B cell (primary cell): ENCODE measurements around the gene ZIC5. TPM values are rescaled to one million over a fixed set of nuclear protein-coding genes. Genes with fewer than 3 reads are reported as not detected.

Experiments
- ATAC-seq: fragments of 200-7000 bp; cut with Tn5 transposase; one replicate; pipeline ENCODE4 v1.10.0; 2021; ENCODE audit warnings: low read depth, mild to moderate bottlenecking, moderate number of reproducible peaks, moderate library complexity
- CTCF ChIA-PET: fragments of 350-600 bp; sonication (Branson Sonifier 250); formaldehyde crosslinking; loops from one replicate; lab custom pipeline; 2021; ENCODE audit warnings: antibody characterized with exemption, inconsistent platforms; lab: Charles Lee
- POLR2A ChIA-PET: fragments of 350-600 bp; sonication (Branson Sonifier 250); formaldehyde crosslinking; loops from one replicate; lab custom pipeline; 2021; ENCODE audit warnings: antibody characterized with exemption; lab: Charles Lee
- DNase-seq: peaks from one replicate; pipeline ENCODE4 v3.0.0; 2013
- H2AFZ ChIP-seq: 2 replicates; pipeline ENCODE4 v1.6.1; 2012; ENCODE audit warnings: mild to moderate bottlenecking, low read depth, low read length; ENCODE audit not compliant: insufficient read depth, poor library complexity, severe bottlenecking
- H3K27ac ChIP-seq, 2 donors: 1 replicate in 1 of 2; 2 replicates in 1 of 2; pipeline ENCODE4 v1.5.1; 2012 to 2013; ENCODE audit warnings: low read length in 2 of 2, mild to moderate bottlenecking in 2 of 2, moderate library complexity in 1 of 2
- H3K27me3 ChIP-seq, 4 experiments: fragments of 200-600 bp in 1 of 4; sonication (generic) in 1 of 4; replicated peaks in 1 of 4; 1 replicate in 2 of 4; 2 replicates in 2 of 4; pipeline versions ENCODE4 v1.6.1 to v1.7.0; 2013 to 2016; ENCODE audit warnings: low read length in 3 of 4, mild to moderate bottlenecking in 2 of 4, mixed read lengths in 1 of 4, moderate library complexity in 1 of 4; ENCODE audit not compliant: insufficient read depth in 4 of 4, control insufficient read depth in 3 of 4; ENCODE audit errors: control extremely low read depth in 1 of 4
- H3K36me3 ChIP-seq, 2 experiments: replicated peaks in 1 of 2; 1 replicate in 1 of 2; 2 replicates in 1 of 2; pipeline versions ENCODE4 v1.6.1 to v1.7.1; 2013; ENCODE audit warnings: low read length in 1 of 2; ENCODE audit not compliant: insufficient read depth in 2 of 2, control insufficient read depth in 1 of 2; ENCODE audit errors: control extremely low read depth in 1 of 2, extremely low read depth in 1 of 2
- H3K4me1 ChIP-seq, 2 donors: fragments of 200-600 bp in 1 of 2; sonication (generic) in 1 of 2; 1 replicate in 1 of 2; 2 replicates in 1 of 2; pipeline versions ENCODE4 v1.5.1 to v1.6.1; 2013 to 2017; ENCODE audit warnings: low read length in 2 of 2; ENCODE audit not compliant: control insufficient read depth in 2 of 2, insufficient read depth in 2 of 2
- H3K4me2 ChIP-seq: replicated peaks from 2 replicates; pipeline ENCODE3; 2012; ENCODE audit warnings: mild to moderate bottlenecking, low read depth, low read length; ENCODE audit not compliant: poor library complexity, severe bottlenecking
- H3K4me3 ChIP-seq, 5 experiments: fragments of 200-600 bp in 1 of 5; sonication (generic) in 1 of 5; 1 replicate in 3 of 5; 2 replicates in 2 of 5; pipeline versions ENCODE4 v1.5.1 to v1.7.0; 2011 to 2016; ENCODE audit warnings: low read length in 4 of 5, mild to moderate bottlenecking in 4 of 5, low read depth in 2 of 5, control low read depth in 1 of 5, moderate library complexity in 1 of 5; ENCODE audit not compliant: insufficient read depth in 1 of 5; ENCODE audit errors: control extremely low read depth in 1 of 5, extremely low read depth in 1 of 5
- H3K79me2 ChIP-seq: fragments of 200-600 bp; sonication (generic); one replicate; pipeline ENCODE4 v1.6.0; 2016; ENCODE audit warnings: low read length; ENCODE audit not compliant: control insufficient read depth, insufficient read depth
- H3K9ac ChIP-seq: fragments of 200-600 bp; sonication (generic); 2 replicates; pipeline ENCODE4 v1.6.1; 2017; ENCODE audit warnings: mild to moderate bottlenecking, low read length, moderate library complexity
- H3K9me3 ChIP-seq, 3 donors: one replicate each; pipeline versions ENCODE4 v1.6.1 to v1.7.1; 2013; ENCODE audit warnings: low read length in 2 of 3; ENCODE audit not compliant: control insufficient read depth in 2 of 3, insufficient read depth in 1 of 3; ENCODE audit errors: control extremely low read depth in 1 of 3
- H4K20me1 ChIP-seq: 2 replicates; pipeline ENCODE4 v1.6.0; 2012; ENCODE audit warnings: mild to moderate bottlenecking, low read length; ENCODE audit not compliant: insufficient read depth, control insufficient read depth, poor library complexity, severe bottlenecking
- H3K27ac Mint-ChIP-seq: one replicate; pipeline ENCODE4 v1.8.0; 2021; ENCODE audit warnings: mixed read lengths
- H3K27me3 Mint-ChIP-seq: one replicate; pipeline ENCODE4 v1.8.0; 2021; ENCODE audit warnings: mixed read lengths
- H3K4me1 Mint-ChIP-seq: one replicate; pipeline ENCODE4 v1.8.0; 2021; ENCODE audit warnings: mixed read lengths
- H3K4me3 Mint-ChIP-seq: one replicate; pipeline ENCODE4 v1.8.0; 2021; ENCODE audit warnings: mixed read lengths
- H3K9me3 Mint-ChIP-seq: one replicate; pipeline ENCODE4 v1.8.0; 2022; ENCODE audit warnings: mixed read lengths; ENCODE audit not compliant: insufficient read depth
- EZH2 ChIP-seq: IDR thresholded peaks from 2 replicates; pipeline ENCODE4 v1.6.1; 2012; ENCODE audit warnings: borderline replicate concordance, low read depth, mild to moderate bottlenecking, moderate library complexity, low read length; ENCODE audit not compliant: insufficient read depth, poor library complexity, severe bottlenecking
- WGBS: methylation state at CpG from one replicate; pipeline ENCODE4 v1.1.5; 2013; ENCODE audit warnings: missing lambda C conversion rate; ENCODE audit not compliant: insufficient coverage; 5-methylcytosine and 5-hydroxymethylcytosine counted together
- intact Hi-C: fragments of 100-400 bp; cut with micrococcal nuclease; formaldehyde crosslinking; loops from one replicate; pipeline ENCODE4 v1.10.0; 2022
- polyA plus RNA-seq: library from polyadenylated mRNA; depleted of rRNA; stranded (reverse); fragments of >200 nt; gene quantifications from 2 replicates; pipeline ENCODE4 v1.2.3, GENCODE V29; 2012
- total RNA-seq, 2 donors: library from RNA; stranded (reverse); fragments of 120-200 nt in 1 of 2; gene quantifications; 1 replicate in 1 of 2; 2 replicates in 1 of 2; pipeline versions ENCODE4 v1.2.3 to v1.2.4, GENCODE V29; 2013 to 2022
- TF ChIP-seq, protein P1 (sequence below): fragments of 200-600 bp; IDR thresholded peaks from one replicate; pipeline ENCODE4 v1.8.0; 2022; ENCODE audit warnings: antibody characterized with exemption, mild to moderate bottlenecking

Gene ZIC5
- total and polyA plus RNA-seq, 2 donors (not counting 1 experiment from before 2014, with no cell fraction given): not detected

DNA sequence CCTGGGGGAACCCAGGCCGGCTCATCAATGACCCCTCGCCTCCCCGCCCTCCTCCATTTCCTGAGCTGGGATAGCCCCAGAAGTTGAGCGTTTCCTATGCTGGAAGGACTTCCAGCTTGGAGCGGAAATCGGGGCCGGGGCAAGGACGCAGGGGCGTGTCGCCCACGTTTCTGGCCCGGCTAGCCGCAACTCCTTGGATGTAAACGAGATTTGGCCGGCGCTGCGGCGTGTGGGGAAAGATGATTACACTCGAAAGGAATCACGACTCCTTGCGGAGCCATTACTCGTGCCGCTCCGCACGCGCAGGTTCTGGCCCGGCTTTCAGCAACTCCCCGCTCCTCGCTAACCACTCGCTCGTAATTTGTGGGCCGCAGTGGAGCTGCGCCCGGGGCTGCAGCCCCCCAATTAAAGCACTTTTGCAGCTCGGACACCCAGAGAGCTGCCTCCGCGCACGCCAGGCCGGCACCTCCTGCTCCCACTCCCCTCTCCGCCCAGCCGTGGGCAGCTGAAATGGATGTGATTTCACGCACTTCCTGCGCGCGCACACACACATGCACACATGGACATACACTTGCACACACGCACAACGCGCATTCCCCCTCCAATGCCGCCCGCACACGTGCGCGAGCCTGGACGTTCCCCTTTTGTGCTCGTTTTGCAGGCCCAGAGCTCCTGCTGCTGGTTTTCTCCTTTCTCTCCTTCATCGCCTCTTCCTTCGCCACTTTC is 15.7 kb downstream of the ZIC5 start:
- Mint-ChIP-seq H3K27ac (no peak overlapping the region), H3K9me3 (no peaks in the 10 kb centered on the region), H3K27me3 (peaks cover 75% of the 10 kb centered on the region), H3K4me1 (peaks cover 18% of the 10 kb centered on the region), H3K4me3 (peak overlapping the region; percentile 13)
- TF ChIP-seq EZH2: no peak
- TF ChIP-seq, protein P1, sequence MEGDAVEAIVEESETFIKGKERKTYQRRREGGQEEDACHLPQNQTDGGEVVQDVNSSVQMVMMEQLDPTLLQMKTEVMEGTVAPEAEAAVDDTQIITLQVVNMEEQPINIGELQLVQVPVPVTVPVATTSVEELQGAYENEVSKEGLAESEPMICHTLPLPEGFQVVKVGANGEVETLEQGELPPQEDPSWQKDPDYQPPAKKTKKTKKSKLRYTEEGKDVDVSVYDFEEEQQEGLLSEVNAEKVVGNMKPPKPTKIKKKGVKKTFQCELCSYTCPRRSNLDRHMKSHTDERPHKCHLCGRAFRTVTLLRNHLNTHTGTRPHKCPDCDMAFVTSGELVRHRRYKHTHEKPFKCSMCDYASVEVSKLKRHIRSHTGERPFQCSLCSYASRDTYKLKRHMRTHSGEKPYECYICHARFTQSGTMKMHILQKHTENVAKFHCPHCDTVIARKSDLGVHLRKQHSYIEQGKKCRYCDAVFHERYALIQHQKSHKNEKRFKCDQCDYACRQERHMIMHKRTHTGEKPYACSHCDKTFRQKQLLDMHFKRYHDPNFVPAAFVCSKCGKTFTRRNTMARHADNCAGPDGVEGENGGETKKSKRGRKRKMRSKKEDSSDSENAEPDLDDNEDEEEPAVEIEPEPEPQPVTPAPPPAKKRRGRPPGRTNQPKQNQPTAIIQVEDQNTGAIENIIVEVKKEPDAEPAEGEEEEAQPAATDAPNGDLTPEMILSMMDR: no peak
- H3K36me3 ChIP-seq: no peaks in the 10 kb centered on the region
- peaks cover 28 to 51% of the 10 kb centered on the region in 2 donors for H3K4me1 ChIP-seq
- H3K9me3 ChIP-seq: peaks cover 1 to 56% (median 4%) of the 10 kb centered on the region in 3 donors
- H3K79me2 ChIP-seq: no peaks in the 10 kb centered on the region
- ATAC-seq (no peak), DNase-seq (peak; percentile 35)
- CTCF ChIA-PET: no interaction called here
- peaks cover 0 to 70% (median 50%) of the 10 kb centered on the region in 4 experiments for H3K27me3 ChIP-seq
- intact Hi-C loops: no loop called here
- peak overlapping the region in 1 of 5 experiments; percentile 36 for H3K4me3 ChIP-seq
- no peak overlapping the region for H3K9ac ChIP-seq
- whole genome bisulfite sequencing: 10% methylated on average over 53 of the region's 57 CpGs
- no peaks in the 10 kb centered on the region for H4K20me1 ChIP-seq
- H2AFZ ChIP-seq: no peak overlapping the region
- H3K4me2 ChIP-seq: peak overlapping the region; percentile 57
- POLR2A ChIA-PET: no interaction called here
- no peak overlapping the region for H3K27ac ChIP-seq

DNA sequence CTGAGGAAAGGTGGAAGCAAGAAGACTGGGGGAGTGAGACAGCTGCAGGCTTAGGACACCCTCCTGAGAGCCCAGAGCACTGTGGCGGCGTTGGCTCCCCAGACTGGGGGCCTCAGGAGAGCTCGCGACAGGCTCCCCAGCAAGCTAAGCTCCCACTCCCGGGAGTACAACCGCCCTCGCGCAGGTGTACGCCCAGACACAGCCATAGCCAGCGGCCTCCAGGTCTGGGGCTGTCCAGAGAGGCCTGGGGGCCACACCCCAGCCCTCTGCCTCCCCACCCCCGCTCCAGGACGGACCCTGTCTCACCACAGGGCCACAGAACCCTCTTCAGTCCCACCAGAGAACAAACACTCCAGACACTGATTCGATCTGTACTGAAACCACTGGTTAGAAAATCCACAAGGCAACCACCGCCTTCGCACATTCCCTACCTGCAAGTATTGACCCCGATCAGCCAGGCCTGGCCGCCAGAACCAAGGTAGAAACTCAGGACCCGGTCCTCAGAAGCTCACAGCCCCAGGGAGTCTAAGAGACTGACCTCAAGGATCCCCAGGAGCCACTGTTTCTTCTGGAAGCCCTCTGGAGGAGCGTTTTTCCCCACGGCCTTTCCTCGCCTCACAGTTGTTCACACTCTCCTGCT is 16.3 kb downstream of the ZIC5 start:
- intact Hi-C loops: no loop called here
- Histone ChIP-seq H3K4me1 (peaks cover 27 to 48% of the 10 kb centered on the region in 2 donors), H3K4me3 (no peak overlapping the region), H3K4me2 (no peak overlapping the region), H3K27me3 (peaks cover 0 to 73% (median 48%) of the 10 kb centered on the region in 4 experiments), H4K20me1 (no peaks in the 10 kb centered on the region), H3K36me3 (no peaks in the 10 kb centered on the region), H3K9me3 (peaks cover 0 to 51% (median 4%) of the 10 kb centered on the region in 3 donors), H3K27ac (no peak overlapping the region), H3K79me2 (no peaks in the 10 kb centered on the region), H3K9ac (no peak overlapping the region), H2AFZ (no peak overlapping the region)
- ATAC-seq (no peak), DNase-seq (no peak)
- TF ChIP-seq EZH2: no peak
- TF ChIP-seq, protein P1: no peak
- ChIA-PET CTCF (interaction anchor here (0.6 kb wide), 1 partner anchor 839 kb away, joined by 5 read pairs; no protein-coding TSS in a partner anchor), POLR2A (no interaction called here)
- whole genome bisulfite sequencing: 51% methylated on average over 21 of the region's 21 CpGs
- no peak overlapping the region for H3K27ac Mint-ChIP-seq
- no peaks in the 10 kb centered on the region for H3K9me3 Mint-ChIP-seq
- peaks cover 18% of the 10 kb centered on the region for H3K4me1 Mint-ChIP-seq
- peaks cover 75% of the 10 kb centered on the region for H3K27me3 Mint-ChIP-seq
- H3K4me3 Mint-ChIP-seq: no peak overlapping the region
